GM21576 (cell line): Measurements from ENCODE around the gene CYGB.

Experiments
- ATAC-seq: cut with Tn5 transposase; IDR thresholded peaks from one replicate; pipeline ENCODE4 v1.9.1; 2021; ENCODE audit warnings: mild to moderate bottlenecking, moderate library complexity; ENCODE audit not compliant: unreplicated experiment

The CYGB gene

GRCh38 chr17:76484228-76484725 lies 53.2 kb downstream of the CYGB start:
- no peak for ATAC-seq

DNA sequence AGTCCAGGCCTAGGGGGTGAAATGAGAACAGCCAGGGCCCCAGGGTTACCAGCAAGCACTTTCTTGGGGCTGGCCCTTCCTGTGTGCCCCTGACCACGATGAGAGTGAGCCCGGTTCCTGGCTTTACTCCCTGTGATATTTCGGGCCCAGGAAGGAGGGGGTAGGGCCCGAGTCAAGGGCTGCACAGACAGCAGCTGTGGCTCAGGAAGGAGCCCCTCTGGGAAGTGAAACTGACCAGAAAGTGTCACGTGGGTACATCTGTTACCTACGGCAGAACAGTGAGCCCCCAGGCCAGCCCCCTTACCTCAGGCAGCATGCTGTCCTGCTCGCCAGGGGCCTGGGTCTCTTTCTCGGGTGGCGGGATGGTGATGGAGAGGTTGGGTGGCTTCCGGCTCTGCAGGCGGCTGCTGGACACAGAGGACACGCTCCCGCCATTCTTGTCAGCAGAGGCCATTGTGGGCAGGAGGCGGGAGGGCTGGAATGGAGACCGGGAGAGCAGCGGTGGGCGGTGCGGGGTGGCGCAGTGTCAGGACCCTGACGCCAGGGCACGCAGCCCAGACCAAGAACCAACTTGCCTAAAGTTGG lies 56.3 kb downstream of the CYGB start:
- ATAC-seq = peak; percentile 49

DNA sequence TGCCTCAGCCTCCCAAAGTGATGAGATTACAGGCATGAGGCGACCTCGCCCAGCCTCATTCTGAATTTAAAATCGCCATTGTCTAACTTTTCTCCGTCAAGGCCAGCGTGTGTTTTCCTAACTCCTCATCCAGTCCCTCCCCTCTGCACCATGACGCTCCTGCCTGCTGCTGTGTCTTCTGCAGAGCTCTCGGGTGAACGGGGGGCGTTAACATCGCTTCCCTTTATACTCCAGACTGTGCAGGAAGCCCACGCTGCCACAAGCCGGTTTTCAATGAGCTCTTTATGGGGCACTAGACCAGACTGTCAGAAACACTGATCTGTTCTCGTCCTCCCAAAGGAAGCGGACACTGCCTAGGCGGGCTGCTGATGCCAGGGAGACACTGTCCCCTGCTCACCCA lies 56.9 kb downstream of the CYGB start:
- no peak for ATAC-seq

- ATAC-seq = no peak
Observed at GRCh38 chr17:76479515-76480060, 57.9 kb downstream of the CYGB start.

GRCh38 chr17:76478730-76479514 lies 58.6 kb downstream of the CYGB start:
- ATAC-seq = no peak

- ATAC-seq = no peak
Observed at GRCh38 chr17:76478097-76478496, 59.4 kb downstream of the CYGB start.

DNA sequence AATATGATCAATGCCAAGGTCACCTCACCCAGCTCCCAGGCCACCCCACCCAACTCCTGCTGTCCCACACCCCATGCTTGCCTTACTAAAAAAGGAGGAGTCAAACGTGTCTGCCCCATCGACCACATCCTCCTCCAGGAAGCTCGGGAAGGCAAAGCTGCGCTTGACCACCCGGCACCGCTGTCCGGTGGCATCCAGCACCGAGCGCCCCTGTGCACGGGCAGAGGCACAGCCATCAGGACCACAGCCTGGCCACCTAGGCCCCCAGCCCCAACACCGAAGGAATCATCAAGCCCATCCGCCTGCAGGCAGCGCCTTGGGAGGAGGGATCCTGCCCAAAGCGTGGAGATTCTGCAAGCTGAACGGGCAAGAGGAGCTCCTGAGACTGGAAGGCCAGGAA lies 59.9 kb downstream of the CYGB start:
- no peak for ATAC-seq
